ENCODE measurements around the gene KIRREL3.

- TF ChIP-seq CTCF (IDR thresholded peaks at IDR 0.05; ENCODE audit: insufficient read depth, low read length), result no peak
- no peak for TF ChIP-seq REST (IDR thresholded peaks at IDR 0.05; ENCODE audit: insufficient replicate concordance, low read depth)
Measured at GRCh38 chr11:126462422-126462821, 538.1 kb downstream of the KIRREL3 start.

Data from HL-60 (cell line).